HFFc6 (cell line): Measurements from ENCODE around the gene GDF2. TPM values are rescaled to one million over a fixed set of nuclear protein-coding genes. Genes with fewer than 3 reads are reported as not detected.

Source experiments
- DNase-seq: peaks from one replicate; pipeline ENCODE4 v3.0.0-alpha.2; 2018
- H3K27ac Mint-ChIP-seq: 2 replicates; pipeline ENCODE4 v1.8.0; 2020; ENCODE audit warnings: mild to moderate bottlenecking, mixed read lengths
- H3K27me3 Mint-ChIP-seq: 2 replicates; pipeline ENCODE4 v1.8.0; 2021; ENCODE audit warnings: mild to moderate bottlenecking, moderate library complexity, mixed read lengths; ENCODE audit not compliant: insufficient read depth
- H3K36me3 Mint-ChIP-seq: 2 replicates; pipeline ENCODE4 v1.8.0; 2021; ENCODE audit warnings: low read depth, mixed read lengths
- H3K4me1 Mint-ChIP-seq: 2 replicates; pipeline ENCODE4 v1.8.0; 2020; ENCODE audit warnings: low read depth, mixed read lengths
- H3K4me3 Mint-ChIP-seq: 2 replicates; pipeline ENCODE4 v1.8.0; 2020; ENCODE audit warnings: mild to moderate bottlenecking, moderate library complexity, mixed read lengths
- H3K9me3 Mint-ChIP-seq: 2 replicates; pipeline ENCODE4 v1.8.0; 2020; ENCODE audit warnings: mild to moderate bottlenecking, mixed read lengths
- CTCF ChIP-seq: fragments of 200-600 bp; sonication (generic); IDR thresholded peaks from 2 replicates; pipeline ENCODE4 v1.5.0; 2021; ENCODE audit warnings: antibody characterized with exemption, mild to moderate bottlenecking
- total RNA-seq, 6 experiments: library from RNA; stranded (reverse); fragmentation: NEBNext Ultra II Directional; extraction: Animal tissue kit (Norgen Biotek cat#: 25700); gene quantifications; 2 replicates in 1 of 6; 3 replicates in 5 of 6; pipeline ENCODE4 v1.2.3, GENCODE V29; 2021

GDF2 gene
- total RNA-seq, 6 experiments from 2014 or later: not detected

- Mint-ChIP-seq H3K27ac (no peak within 1 kb of the TSS), H3K4me1 (no peaks in the 10 kb centered on the region), H3K27me3 (peaks cover 38% of the 10 kb centered on the region), H3K9me3 (no peaks in the 10 kb centered on the region), H3K36me3 (no peaks in the 10 kb centered on the region), H3K4me3 (no peak within 1 kb of the TSS)
- TF ChIP-seq CTCF: no peak
- DNase-seq: no peak
Measured at GRCh38 chr10:47348138-47348651, 25.9 kb downstream of the GDF2 start, which contains the start of gene RBP3. Gene RBP3 (plus strand): TSS chr10:47348363. CDS start chr10:47348485, 122 bp downstream.

- H3K27me3 Mint-ChIP-seq: peaks cover 34% of the 10 kb centered on the region
Measured at GRCh38 chr10:47348661-47349470, 26.6 kb downstream of the GDF2 start.

GRCh38 chr10:47349516-47349915 is 27.3 kb downstream of the GDF2 start:
- no peak for DNase-seq
- H3K27me3 Mint-ChIP-seq: peaks cover 38% of the 10 kb centered on the region

More at GRCh38 chr10:47348661-47349470, 26.6 kb downstream of the GDF2 start:
- no peak for TF ChIP-seq CTCF
- Mint-ChIP-seq H3K4me1 (no peaks in the 10 kb centered on the region), H3K9me3 (no peaks in the 10 kb centered on the region), H3K36me3 (no peaks in the 10 kb centered on the region), H3K4me3 (no peak overlapping the region), H3K27ac (no peak overlapping the region)
- DNase-seq: no peak

GRCh38 chr10:47349941-47350371 is 27.7 kb downstream of the GDF2 start:
- H3K36me3 Mint-ChIP-seq: no peaks in the 10 kb centered on the region
- H3K4me1 Mint-ChIP-seq: no peaks in the 10 kb centered on the region
- H3K27me3 Mint-ChIP-seq: peaks cover 40% of the 10 kb centered on the region
- no peak overlapping the region for H3K27ac Mint-ChIP-seq
- no peak for TF ChIP-seq CTCF
- no peak overlapping the region for H3K4me3 Mint-ChIP-seq
- H3K9me3 Mint-ChIP-seq: no peaks in the 10 kb centered on the region
- no peak for DNase-seq

More at GRCh38 chr10:47349516-47349915, 27.3 kb downstream of the GDF2 start:
- no peaks in the 10 kb centered on the region for H3K36me3 Mint-ChIP-seq
- no peaks in the 10 kb centered on the region for H3K9me3 Mint-ChIP-seq
- H3K27ac Mint-ChIP-seq: no peak overlapping the region
- H3K4me3 Mint-ChIP-seq: no peak overlapping the region
- no peak for TF ChIP-seq CTCF
- H3K4me1 Mint-ChIP-seq: no peaks in the 10 kb centered on the region

GRCh38 chr10:47350671-47351640 is 28.7 kb downstream of the GDF2 start:
- Mint-ChIP-seq H3K27ac (no peak overlapping the region), H3K4me3 (no peak overlapping the region), H3K4me1 (no peaks in the 10 kb centered on the region), H3K9me3 (no peaks in the 10 kb centered on the region), H3K27me3 (peaks cover 34% of the 10 kb centered on the region), H3K36me3 (no peaks in the 10 kb centered on the region)
- no peak for DNase-seq
- no peak for TF ChIP-seq CTCF
